ENCODE data around the gene C19orf38. TPM values are rescaled to one million over a fixed set of nuclear protein-coding genes. Genes with fewer than 3 reads are reported as not detected.

The C19orf38 gene
- total RNA-seq, 4 donors from 2014 or later, result 0.42 to 0.91 TPM; not detected in 2

DNA sequence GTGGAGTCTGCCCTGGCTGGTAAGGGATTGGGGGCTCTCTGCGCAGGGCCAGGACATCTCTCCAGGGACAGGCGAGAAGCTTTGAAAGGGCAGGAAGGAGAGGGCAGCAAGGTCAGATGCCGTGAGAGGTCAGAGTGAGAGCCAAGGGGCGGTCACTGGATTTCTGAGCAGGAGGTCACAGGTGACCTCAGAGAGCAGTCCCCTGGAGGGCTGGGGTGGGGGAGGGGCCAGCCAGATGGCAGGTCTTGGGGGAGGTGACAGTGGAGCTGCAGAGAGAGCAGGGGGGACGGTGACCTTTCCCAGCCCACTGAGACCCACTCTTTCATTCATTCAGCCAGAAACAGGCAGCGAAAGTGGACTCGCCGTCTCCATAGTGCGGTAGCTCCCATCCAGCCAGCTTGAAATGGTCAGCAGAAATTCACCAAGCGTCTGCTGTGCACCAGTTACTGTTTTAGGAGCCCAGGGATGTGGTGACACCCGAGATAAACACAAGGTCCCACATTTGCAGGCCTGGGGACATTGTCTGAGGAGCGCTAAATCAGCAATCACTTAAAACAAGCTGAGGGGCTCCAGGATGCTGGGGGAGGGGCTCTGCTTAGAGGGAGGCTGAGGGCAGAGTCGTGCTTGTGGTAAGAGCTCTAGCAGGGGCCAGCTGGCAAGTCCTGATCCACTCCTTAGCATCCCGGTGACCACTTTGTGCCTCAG, 33.3 kb downstream of the C19orf38 start:
- no peak for DNase-seq (ENCODE audit: low spot score in 2 of 2)
- no peak for TF ChIP-seq POLR2A (IDR thresholded peaks at IDR 0.05)
- TF ChIP-seq, protein P1, sequence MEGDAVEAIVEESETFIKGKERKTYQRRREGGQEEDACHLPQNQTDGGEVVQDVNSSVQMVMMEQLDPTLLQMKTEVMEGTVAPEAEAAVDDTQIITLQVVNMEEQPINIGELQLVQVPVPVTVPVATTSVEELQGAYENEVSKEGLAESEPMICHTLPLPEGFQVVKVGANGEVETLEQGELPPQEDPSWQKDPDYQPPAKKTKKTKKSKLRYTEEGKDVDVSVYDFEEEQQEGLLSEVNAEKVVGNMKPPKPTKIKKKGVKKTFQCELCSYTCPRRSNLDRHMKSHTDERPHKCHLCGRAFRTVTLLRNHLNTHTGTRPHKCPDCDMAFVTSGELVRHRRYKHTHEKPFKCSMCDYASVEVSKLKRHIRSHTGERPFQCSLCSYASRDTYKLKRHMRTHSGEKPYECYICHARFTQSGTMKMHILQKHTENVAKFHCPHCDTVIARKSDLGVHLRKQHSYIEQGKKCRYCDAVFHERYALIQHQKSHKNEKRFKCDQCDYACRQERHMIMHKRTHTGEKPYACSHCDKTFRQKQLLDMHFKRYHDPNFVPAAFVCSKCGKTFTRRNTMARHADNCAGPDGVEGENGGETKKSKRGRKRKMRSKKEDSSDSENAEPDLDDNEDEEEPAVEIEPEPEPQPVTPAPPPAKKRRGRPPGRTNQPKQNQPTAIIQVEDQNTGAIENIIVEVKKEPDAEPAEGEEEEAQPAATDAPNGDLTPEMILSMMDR (IDR thresholded peaks at IDR 0.05), result no peak
- WGBS, 2 donors, result 75 to 83% methylated on average over 14 of the region's 14 CpGs
- no peak overlapping the region for H3K4me3 ChIP-seq (ENCODE audit: low read depth, poor library complexity, severe bottlenecking)
- intact Hi-C loops (cut with DNase I; ENCODE audit: low total_unique reads), result no loop called here

DNA sequence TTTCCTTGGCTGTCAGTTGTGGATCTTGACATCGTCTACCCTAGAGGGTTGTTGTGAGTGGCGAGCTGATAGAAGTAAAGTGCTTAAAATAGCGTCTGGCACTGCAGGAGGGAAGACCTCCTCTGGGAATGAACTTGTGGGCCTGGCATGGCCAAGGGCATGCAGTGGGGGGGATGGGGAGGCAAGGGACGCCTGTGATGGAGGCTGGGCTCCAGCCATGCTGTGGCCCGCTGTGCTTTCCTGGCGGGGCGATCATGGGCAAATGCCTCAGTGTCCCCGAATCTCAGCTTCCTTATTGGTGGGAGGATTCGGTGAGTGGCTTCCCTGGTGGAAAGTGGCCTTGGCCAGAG, 33.9 kb downstream of the C19orf38 start:
- no peak overlapping the region for H3K4me3 ChIP-seq (ENCODE audit: low read depth, poor library complexity, severe bottlenecking)
- no peak for TF ChIP-seq POLR2A (IDR thresholded peaks at IDR 0.05)
- TF ChIP-seq, protein P1 (IDR thresholded peaks at IDR 0.05), result no peak
- intact Hi-C loops (cut with DNase I; ENCODE audit: low total_unique reads), result no loop called here
- 82 to 85% methylated on average over 9 of the region's 9 CpGs for WGBS, 2 donors
- no peak for DNase-seq (ENCODE audit: low spot score in 2 of 2)

DNA sequence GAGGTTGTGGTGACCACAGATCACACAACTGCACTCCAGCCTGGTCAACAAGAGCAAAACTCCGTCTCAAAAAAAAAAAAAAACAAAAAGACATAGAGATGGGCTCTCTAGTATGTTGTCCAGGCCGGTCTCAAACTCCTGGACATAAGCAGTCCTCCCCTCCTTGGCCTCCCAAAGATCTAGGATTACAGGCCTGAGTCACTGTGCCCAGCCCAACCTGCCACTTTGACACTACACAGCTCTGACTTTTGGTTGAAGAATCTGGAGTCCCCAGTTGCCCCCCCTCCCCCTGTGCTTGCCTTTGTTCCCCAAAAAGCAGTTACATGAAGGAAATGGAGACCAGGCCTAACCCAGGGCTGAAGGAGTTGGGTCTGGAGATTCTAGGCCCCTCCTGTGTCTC, 36.1 kb downstream of the C19orf38 start:
- H3K4me3 ChIP-seq (ENCODE audit: low read depth, poor library complexity, severe bottlenecking), result no peak overlapping the region
- TF ChIP-seq POLR2A (IDR thresholded peaks at IDR 0.05), result no peak
- TF ChIP-seq, protein P1 (IDR thresholded peaks at IDR 0.05), result no peak
- intact Hi-C loops (cut with DNase I; ENCODE audit: low total_unique reads), result no loop called here
- DNase-seq (ENCODE audit: low spot score in 2 of 2), result no peak
- WGBS, 2 donors, result 63 to 77% methylated on average over 2 of the region's 2 CpGs

DNA sequence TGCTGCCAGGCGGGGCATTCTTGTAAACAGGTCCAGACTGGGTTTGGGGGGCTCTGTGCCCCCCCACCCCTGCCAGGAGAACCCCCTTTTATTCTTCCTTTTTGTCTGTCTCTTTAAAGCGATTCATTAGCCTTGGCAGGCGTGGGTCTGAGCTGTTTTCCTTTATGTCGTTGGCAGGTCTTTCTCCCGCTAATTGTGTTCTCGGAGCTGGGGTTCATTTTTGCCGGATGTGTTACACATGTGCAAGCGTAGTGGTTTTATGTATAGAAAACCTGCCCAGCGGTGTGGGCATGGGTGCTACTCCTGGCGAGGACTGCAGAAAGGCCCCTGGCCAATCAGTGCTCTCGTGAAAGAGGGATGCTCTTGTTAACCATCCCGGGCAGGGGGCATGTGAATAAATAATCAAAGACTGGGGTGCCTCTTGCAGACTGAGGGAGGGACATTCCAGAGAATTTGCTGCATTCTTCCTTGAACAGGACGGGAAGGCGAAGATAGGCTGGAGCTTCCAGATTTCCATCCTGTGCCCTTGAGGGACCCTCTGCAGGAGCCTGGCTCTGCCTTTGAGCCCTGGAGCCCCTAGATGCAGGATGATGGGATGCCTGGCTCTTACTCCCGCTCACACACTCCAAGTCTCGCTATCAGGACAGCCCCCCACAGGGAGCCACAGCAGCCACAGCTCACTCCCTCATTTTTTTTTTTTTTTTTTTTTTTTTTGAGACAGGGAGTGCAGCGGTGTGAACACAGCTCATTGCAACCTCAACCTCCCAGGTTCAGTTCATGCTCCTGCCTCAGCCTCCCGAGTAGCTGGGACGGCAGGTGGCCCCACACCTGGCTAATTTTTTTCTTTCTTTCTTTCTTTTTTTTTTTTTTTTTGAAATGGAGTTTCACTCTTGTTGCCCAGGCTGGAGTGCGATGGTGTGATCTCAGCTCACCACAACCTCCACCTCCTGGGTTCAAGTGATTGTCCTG, 37.3 kb downstream of the C19orf38 start:
- 59 to 64% methylated on average over 20 of the region's 20 CpGs for WGBS, 2 donors
- H3K4me3 ChIP-seq (ENCODE audit: low read depth, poor library complexity, severe bottlenecking), result no peak overlapping the region
- no peak for DNase-seq (ENCODE audit: low spot score in 2 of 2)
- intact Hi-C loops (cut with DNase I; ENCODE audit: low total_unique reads), result no loop called here
- TF ChIP-seq POLR2A (IDR thresholded peaks at IDR 0.05), result no peak
- TF ChIP-seq, protein P1 (IDR thresholded peaks at IDR 0.05), result no peak

DNA sequence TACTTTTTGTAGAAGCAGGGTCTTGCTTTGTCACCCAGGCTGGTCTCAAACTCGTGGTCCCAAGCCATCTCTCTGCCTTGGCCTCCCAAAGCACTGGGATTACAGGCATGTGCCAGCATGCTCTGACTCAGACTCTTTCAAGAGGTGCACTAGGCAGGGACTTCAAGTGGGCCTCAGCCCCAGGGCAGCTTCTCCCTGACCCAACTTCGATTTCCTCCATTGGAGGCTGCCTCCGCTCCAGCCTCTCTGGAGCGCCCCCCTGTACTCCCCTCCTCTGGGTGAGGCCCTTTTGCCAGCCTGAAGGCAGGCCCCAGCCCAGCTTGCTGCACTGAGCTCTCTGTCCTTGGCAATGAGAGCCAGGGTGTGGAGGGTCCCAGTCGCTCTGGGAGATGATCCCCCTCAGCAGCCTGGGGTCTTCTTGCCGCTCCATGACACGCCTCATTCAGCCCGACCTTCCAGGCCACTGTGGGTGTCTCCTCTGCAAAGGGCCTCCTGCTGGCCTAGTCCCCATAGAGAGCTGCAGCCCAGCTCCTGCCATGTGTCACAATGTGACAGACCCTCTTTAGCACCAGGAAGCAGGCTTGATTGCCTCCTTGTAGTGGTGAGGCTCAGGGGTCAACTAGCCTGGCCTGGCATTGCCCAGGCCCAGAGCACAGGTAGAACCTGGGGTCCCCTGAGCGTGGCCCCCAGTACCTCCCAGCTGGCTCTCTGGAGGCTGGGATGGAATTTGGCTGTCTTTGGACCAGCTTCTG, 39.6 kb downstream of the C19orf38 start:
- no peak for DNase-seq (ENCODE audit: low spot score in 2 of 2)
- WGBS, 2 donors, result 77 to 80% methylated on average over 9 of the region's 9 CpGs
- no peak overlapping the region for H3K4me3 ChIP-seq (ENCODE audit: low read depth, poor library complexity, severe bottlenecking)
- intact Hi-C loops (cut with DNase I; ENCODE audit: low total_unique reads), result no loop called here
- TF ChIP-seq, protein P1 (IDR thresholded peaks at IDR 0.05), result no peak
- no peak for TF ChIP-seq POLR2A (IDR thresholded peaks at IDR 0.05)

Measured in lower leg skin (tissue), 4 donors.